G401 (cell line): ENCODE results near the gene CCR3. TPM values are rescaled to one million over a fixed set of nuclear protein-coding genes. Genes with fewer than 3 reads are reported as not detected.

Experiments used
- DNase-seq: peaks from one replicate; pipeline ENCODE4 v3.0.0-alpha.2; 2015; ENCODE audit warnings: low spot score
- in situ Hi-C: cut with HindIII; loops from 2 replicates; pipeline ENCODE4 v1.10.0; 2016; ENCODE audit warnings: low sequenced_read_pairs, mixed read lengths
- total RNA-seq: library from RNA; depleted of rRNA; stranded (reverse); fragments of >200 nt; shearing (Covaris generic); gene quantifications from 2 replicates; pipeline ENCODE4 v1.2.3, GENCODE V29; 2014

The CCR3 gene
- total RNA-seq, 1 experiment from 2014 or later = 11.5 TPM

DNA sequence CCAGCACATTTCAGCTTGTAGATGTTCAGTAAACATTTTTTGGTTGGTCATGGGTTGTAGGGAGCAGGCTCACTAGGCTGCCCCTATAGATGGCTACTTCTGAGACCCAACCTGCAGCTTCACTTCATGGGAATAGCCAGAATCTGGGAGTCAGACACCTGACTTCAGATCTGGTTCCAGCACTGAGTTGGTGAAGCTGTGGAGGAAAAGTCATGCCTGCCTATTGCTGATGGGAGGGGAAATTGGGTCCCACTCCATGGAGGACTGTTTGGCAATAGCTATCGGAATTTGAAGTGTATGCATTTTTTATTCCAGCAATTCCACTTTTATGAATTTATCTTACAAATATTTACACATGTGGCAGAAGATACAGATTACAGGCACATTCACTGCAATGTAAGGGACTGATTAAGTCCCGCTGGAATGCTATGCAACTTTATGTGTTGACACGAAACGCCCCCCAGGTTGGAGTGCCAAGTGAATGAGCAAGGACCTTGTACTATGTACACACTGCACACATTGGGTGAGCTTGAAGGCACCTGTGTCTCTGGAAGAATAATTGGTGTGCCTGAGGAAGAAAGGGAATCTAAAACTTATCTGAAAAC is 26.3 kb upstream of the CCR3 start:
- no peak for DNase-seq
- in situ Hi-C loops = no loop called here

DNA sequence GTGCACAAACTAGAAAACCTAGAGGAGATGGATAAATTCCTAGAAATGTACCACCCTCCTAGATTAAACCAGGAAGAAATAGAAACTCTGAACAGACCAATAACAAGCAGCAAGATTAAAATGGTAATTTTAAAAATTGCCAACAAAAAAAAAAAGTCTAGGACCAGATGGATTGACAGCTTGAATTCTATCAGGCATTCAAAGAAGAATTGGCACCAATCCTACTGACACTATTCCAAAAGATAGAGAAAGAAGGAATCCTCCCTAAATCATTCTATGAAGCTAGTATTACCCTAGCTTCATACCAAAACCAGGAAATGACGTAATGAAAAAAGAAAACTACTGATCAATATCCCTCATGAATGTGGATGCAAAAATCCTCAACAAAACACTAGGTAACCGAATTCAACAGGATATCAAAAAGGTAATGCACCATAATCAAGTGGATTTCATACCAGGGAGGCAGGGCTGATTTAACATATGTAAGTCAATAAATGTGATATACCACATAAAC is 24.0 kb upstream of the CCR3 start:
- no peak for DNase-seq
- in situ Hi-C loops = no loop called here

DNA sequence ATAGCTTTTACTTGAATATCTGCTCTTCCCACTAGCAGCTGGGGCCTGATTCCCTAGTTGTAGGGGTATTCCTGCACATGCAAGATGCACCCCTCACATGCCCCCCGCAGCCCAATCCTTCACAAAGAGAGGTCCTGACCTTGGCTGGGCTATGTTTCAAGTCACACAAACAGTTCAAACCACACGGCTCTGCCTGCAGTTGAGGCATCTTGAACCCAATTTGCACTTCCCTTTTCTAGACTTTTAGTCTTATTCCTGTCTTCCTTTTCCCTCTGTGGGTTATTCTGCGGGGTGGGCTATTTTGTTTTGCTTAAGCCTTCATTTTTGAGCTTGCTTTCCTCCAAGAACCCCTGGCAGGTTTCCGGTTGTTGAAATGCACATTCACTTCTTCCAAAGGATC is 20.9 kb upstream of the CCR3 start:
- in situ Hi-C loops = no loop called here
- no peak for DNase-seq

DNA sequence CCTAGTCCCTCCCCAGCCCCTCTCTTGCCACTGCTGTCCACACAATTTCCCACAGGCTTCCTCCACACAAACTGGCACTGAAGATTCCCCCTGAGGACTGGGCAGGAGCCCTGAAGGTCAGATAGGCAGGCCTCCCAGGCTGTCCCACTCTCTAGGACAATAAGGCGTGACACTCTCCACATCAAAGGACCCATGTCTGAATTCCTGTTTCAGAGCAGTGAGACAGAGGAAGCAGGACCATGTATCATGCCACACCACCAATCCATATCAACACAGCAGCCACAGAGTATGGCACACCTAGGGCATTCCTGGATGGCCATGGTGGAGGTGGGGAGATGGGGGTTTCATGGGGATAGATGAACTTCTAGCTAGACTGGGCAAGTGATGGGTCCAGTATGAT is 20.3 kb upstream of the CCR3 start:
- in situ Hi-C loops = no loop called here
- no peak for DNase-seq

DNA sequence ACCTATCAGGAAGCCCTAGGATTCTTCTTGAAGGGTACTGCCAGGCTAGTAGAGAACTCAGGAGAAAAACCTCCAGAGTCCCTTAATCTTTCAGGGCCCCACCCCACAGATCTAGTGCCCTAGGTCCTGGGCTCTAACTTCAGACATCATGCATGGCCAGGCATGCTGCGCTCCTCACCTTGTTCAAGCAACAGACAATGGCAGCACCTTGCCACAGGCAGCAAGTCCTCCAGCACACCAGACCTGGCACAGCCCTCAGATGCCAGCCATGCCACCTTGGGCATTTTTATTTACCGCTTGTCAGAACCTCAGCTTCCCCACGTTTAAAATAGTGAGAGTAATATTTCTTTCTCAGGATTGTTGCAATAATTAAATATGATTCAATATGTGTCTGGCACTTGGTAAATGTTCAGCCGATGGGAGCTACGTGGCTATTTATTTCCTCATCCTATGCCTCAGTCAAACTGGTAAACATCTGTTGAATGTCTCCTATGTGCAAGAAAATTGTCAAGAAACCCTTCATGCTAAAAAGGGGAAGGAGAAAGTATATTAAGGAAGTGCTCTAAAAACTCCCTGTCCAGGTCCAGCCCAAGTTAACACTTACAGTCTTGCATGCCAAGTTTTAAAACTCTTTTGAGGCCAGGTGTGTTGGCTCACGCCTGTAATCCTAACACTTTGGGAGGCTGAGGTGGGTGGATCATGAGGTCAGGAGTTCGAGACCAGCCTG is 19.7 kb upstream of the CCR3 start:
- in situ Hi-C loops = no loop called here

DNA sequence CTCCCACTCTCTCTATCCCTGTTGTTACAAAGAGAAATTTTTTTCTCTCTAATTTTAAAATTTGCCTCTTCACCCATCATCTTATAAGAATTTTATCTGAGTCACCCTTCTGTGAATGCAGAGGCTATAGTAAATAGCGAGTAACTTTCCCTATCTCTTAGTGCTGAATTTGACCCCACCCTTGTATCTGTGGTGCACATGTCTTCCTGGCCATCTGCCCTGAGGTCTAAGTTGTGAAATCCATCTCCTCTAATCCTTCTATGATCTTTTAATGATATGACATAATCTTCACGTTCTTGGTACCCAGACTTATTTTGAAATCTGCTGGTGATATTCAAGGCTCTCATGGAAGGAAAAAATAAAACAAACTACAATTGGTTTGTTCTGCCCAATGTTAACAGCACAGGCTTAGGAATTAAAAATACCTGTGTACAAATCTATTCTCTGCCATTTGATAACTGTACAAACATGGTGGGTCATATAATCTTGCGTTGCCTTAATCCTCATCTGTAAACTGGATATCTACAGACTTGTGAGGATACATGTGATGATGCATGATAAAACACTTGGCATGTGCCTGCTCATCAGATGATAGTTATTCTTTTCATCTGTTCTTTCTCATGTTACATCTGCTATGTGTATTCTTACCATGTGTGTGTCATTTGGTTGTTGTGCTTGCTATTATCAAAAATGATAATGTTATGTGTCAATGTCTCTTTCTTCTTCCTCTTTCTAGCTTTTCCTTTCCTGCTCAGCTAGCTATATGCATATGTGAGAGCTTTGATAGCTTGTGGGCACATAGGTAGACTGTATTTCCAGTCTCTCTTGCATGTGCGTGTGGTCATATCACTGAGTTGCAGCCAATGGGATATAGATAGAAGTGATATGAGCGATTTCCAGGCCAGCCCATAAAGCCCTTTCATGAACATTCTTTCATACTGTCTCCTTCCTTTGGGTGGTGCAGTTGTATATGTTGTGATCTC is 13.7 kb upstream of the CCR3 start:
- in situ Hi-C loops = no loop called here

More for the DNA sequence above, 19.7 kb upstream of the CCR3 start:
- no peak for DNase-seq

DNA sequence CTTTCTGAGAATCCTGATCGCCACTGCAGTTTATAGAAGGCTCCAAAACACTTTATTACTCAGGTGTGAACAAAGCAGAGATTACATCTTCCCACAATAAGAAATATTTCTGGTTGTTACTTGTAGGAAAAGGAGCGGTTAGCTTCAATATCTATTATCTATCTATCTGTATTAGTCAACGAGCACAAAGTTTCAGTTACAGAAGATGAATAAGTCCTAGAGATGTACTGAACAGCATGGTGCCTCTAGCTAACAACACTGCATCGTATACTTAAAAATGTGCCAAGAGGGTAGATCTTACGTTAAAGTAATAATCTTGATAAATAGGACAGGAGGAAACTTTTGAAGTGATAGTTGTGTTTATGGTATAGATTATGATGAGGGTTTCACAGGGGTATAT is 10.9 kb upstream of the CCR3 start:
- in situ Hi-C loops = no loop called here
- DNase-seq = no peak

More for the DNA sequence above, 13.7 kb upstream of the CCR3 start:
- no peak for DNase-seq

DNA sequence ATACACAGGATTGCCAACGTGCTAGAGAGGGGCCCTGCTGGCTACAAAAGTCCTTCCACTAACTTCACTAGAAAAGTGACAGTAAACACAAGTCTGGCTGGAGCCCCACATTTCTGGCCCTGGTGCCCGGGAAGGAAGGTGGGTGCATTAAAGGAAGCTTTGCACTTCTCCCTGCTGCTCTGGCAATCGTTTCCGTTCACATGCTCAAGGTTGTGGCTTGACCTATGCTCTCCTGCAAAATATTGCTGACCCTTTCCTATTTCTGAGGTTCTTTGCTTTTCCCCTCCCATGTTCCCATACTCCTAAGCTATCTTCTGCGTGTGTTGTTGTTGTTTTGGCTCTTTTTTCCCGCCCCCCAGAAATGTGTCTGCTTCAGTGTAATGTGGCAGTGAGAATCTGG is 9.1 kb upstream of the CCR3 start:
- in situ Hi-C loops = no loop called here
- DNase-seq = no peak

DNA sequence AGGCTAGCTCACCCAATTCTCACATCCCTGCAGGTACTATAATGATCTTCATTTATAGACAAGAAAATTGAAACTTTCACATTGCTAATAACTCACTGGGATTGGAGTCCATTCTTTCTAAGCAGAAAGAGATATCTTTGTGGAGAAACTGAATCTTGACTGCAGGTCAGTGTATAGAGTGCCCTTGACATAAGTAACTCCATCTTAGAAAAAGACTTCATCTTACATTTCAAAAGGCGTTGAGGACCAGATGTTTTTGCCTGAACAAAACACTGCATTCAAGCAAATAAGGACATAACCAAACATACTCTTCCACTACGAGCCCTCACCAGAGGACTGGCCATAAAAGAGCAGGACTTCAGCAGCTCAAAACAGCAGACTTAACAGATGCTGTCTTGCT is 6.8 kb upstream of the CCR3 start:
- in situ Hi-C loops = no loop called here
- no peak for DNase-seq

DNA sequence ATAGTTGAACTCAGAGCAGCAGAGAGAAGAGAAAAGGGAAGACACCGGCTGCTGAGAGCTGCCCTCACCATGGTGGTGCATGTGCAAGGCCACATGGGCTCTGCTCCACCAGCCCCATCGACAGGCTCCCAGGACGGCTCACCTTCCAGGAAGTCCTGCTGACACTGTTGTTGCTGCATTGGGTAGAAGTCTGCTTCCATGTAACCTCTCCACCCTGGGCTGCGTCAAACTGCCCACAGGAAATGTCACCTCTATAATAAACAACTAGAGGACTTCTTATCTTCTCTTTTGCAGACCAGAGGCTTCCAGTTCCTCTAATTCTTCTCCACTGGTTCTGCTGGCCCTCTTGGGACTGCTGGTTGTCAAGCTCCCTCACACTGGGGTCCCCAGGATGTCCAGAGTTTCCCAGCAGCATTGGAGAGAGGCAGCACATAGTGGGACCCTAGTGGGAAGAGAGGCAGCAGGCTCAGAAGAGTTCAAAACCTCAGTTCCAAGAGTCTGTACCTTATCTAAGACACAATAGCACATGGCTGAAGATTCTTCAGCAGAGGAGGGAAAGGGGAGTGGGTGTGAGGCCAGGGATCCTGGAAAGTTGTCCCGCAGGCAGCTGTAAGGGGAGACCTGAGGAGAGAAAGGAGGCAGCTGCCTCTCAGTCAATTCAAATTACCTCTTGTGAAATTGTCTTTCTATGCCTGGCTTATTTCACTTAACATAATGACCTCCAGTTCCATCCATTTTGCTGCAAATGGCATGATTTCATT is 5.8 kb upstream of the CCR3 start:
- in situ Hi-C loops = no loop called here

DNA sequence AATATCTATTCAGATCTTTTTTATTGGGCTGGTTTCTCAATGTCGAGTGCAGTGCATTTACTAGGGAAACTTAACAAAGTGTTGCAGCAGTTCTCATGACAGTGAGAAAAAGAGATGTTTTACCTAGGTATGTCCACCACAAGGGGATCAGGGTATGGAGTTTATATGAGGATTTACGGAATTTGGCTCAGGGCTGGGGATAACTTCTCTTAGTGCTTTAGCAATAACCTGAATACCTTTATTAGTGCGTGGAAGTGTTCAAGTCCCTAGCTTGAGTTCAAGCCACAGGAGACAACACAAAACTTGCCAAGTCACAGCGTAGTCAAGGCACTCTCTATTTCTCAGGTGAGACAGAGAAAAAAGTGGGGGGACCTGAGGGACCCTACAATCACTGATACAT is 3.9 kb upstream of the CCR3 start:
- DNase-seq = no peak
- in situ Hi-C loops = no loop called here

More for the DNA sequence above, 5.8 kb upstream of the CCR3 start:
- DNase-seq = no peak

DNA sequence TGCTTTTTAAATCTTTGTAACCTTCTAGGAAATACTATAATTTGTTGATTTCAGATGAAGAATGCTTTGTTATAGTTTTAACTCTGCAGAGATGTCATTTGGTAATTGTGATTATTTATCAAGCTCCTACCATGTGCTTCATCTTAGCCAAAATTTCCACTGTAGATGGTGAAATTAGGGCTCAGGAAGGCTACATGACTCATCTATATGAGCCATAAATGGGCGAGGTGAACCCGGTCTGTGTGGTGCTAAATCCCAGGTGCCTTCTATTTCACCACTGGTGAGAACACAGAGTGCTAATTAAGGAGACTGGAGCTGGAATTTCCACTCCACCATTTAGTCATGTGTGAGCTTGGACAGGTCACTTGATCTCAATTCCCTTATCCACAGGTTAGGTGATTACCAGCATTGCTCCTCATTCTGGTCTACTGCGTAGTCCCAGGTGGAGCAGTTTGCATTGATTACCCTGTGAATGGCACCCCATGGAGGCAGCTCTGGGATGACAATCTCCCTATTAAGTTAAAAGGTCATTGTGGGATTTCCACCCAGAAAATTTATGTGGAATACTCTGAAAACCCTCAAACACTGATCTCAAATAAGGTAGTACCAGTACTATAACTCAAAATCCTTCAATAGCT is 2.8 kb upstream of the CCR3 start:
- in situ Hi-C loops = no loop called here
- DNase-seq = no peak

DNA sequence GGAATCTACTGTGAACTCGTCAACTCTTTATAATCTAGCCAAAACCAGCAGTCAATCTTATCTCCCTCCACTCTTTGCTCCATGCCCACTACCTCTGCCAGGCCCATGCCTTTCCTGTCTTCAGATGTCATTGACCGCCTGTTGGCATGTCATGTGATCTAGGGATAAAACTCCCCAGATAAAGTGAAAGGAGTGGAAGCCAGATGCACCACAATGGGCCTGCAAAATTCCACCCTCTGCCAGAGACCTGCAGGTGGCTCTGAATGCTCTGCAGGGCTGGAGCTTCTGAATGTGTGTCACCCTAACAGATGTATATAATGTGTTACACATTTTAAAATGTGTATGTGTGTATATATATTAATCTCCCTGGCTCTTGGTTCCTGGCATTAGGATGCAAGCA is 2.3 kb upstream of the CCR3 start:
- in situ Hi-C loops = no loop called here

DNA sequence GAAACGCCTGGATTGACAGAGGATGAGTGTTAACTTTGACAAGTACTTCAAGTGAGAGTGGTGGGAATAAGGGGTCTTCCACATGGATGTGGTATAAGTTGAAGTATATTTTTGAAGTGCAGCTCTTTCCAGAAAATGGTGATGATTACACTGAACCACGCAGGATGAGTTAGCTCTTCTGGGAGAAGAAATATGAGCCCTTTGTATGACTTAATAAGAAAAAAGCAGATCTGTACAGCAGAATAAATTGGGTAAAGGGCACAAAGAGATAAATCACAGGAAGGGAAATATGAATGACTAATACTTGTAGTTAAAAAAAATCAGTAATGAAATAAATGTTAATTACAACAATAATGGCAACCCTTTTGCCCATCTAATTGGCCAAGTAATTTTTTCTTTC is 1.3 kb downstream of the CCR3 start:
- in situ Hi-C loops = no loop called here
- DNase-seq = no peak

More for the DNA sequence above, 2.3 kb upstream of the CCR3 start:
- DNase-seq = no peak

DNA sequence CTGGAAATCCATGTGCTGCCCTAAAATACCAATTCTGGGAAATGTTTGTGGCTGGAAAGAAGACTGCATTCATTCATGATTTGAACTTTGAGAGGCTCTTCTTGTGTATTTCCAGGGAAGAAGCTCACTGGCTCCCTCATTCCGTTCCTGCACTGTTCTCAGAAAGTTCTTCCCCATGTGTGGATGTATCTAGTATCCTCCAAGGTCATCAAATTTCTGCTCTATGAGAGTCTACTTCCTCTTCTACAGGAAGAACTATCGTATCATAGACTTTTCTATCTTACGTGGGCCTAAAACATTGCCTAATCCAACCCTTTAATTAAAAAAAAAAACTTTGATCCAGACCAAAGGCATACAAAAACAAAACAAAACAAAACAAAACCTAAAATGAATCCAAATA is 2.9 kb downstream of the CCR3 start:
- no peak for DNase-seq
- in situ Hi-C loops = no loop called here

DNA sequence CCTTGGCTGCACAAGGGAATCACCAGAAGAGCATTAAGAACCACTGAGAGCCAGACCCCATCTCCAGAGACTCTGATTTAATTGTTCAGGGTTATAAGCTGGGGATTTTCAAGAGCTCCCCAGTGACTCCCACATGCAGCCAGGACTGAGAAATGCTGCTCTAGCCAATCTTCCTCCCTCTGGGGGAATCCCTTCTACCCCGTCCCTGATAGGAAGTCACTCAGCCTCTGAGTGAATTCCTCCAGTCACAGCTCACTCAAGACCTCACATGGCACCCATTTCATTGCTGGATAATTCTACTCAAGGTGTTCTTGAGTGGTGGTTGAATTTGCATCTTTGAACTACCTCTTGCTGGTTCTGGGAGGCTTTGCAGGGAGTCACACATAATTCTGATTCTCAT is 10.7 kb downstream of the CCR3 start:
- DNase-seq = no peak
- in situ Hi-C loops = no loop called here

DNA sequence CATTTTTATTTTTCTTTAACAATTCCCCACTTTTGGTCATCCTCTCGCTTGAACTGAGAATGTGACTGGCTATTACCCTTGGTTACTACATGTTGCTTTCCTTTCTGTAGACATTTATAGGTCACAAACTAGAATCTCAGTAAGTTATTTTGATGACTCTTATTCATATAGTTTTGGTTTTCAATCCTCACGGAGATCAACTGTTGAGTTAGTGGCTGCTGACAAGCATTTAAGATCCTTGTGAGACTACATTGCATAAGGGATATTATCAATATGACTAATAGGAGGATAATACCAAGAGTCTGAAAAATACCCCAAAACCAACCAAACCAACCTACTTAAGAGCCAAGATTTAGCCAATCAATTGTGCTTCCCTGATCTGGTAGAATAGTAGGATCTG is 16.3 kb downstream of the CCR3 start:
- DNase-seq = no peak
- in situ Hi-C loops = no loop called here

DNA sequence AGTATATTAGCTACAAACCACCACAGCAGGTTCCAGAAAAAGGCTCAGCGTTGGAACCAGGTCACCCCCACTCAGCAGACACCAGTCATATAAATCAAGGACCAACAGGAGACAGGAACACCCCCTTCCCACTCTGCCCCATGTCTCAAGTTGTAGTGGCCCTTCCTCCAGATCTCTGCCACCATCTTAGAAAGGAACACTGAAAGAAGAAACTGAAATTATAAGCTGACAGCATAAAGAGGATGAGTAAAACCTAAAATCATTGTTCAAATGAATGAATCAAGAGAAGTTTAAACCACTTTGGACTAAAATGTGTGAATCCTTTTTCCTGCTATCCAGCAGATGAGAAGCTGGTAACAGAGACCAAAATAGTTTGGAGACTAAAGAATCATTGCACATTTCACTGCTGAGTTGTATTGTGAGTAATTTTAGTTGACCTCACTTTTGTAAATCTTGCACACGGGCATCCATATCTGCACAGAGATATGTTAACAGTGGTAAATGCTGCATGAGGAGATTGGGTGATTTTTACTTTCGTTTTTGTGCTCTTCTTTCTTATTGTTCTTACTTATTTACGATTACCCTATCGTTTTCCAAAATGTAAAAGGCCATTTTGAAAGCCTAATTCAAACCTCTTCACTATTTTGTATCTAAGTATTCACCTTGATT is 19.8 kb downstream of the CCR3 start:
- no peak for DNase-seq
- in situ Hi-C loops = no loop called here
